HG03457 (cell line): ENCODE measurements around the gene GPHB5.

Experiments
- ATAC-seq: cut with Tn5 transposase; IDR thresholded peaks from one replicate; pipeline ENCODE4 v1.9.1; 2021; ENCODE audit warnings: moderate number of reproducible peaks; ENCODE audit not compliant: unreplicated experiment

The GPHB5 gene

DNA sequence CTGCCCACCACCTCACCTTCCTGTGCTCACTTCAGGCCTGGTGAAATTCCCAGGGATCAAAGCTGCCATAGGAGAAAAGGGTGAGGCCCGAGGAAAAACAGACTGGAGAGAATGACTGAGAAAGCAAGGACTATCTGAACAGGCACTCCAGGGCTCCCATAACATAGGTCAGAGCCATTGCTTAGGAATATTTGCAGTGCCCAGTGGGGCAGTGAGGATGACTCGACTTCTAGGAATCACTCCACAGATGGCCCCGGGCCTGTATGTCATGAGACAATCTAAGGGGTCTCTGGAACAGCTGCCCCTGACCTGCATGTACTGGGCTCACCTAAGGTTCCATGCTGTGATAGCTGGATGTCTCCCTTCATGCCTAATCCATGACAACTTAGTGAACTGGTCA is 51.6 kb downstream of the GPHB5 start:
- ATAC-seq = no peak

GRCh38 chr14:63266106-63266505 is 52.6 kb downstream of the GPHB5 start:
- ATAC-seq = no peak
